Subcutaneous adipose tissue (tissue), 4 donors: Measurements from ENCODE around the gene NEK2. TPM values are rescaled to one million over a fixed set of nuclear protein-coding genes. Genes with fewer than 3 reads are reported as not detected.

Source experiments
- total RNA-seq, 4 donors: library from RNA; depleted of rRNA; stranded (reverse); fragments of >200 nt; gene quantifications; one replicate each; pipeline ENCODE4 v1.1.0, GENCODE V29; 2016
- TF ChIP-seq, protein P1 (sequence below): fragments of 450-650 bp; IDR thresholded peaks from one replicate; pipeline ENCODE4 v1.5.1; 2016; ENCODE audit warnings: low read depth, mild to moderate bottlenecking, control low read depth, antibody characterized with exemption, moderate library complexity

NEK2 gene
- total RNA-seq, 4 donors from 2014 or later: 0.68 to 1.1 TPM; not detected in 2

DNA sequence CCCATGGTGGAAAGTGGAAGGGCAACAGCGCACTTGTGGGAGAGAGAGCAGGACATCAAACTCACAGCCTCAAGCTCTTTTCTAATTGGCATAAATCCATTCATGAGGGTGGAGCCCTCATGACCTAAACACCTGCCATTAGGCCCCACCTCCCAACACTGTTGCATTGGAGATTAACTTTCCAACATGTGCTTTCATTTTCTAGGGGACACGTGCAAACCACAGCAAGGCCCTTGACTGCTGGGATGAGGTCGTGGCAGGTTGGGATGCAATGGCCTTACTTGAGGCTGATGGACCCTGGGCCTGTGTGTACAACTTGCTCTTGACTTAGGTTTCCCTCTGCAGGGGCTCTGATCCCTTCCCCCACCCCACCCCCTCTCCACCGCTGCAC lies 35.9 kb upstream of the NEK2 start:
- TF ChIP-seq, protein P1, sequence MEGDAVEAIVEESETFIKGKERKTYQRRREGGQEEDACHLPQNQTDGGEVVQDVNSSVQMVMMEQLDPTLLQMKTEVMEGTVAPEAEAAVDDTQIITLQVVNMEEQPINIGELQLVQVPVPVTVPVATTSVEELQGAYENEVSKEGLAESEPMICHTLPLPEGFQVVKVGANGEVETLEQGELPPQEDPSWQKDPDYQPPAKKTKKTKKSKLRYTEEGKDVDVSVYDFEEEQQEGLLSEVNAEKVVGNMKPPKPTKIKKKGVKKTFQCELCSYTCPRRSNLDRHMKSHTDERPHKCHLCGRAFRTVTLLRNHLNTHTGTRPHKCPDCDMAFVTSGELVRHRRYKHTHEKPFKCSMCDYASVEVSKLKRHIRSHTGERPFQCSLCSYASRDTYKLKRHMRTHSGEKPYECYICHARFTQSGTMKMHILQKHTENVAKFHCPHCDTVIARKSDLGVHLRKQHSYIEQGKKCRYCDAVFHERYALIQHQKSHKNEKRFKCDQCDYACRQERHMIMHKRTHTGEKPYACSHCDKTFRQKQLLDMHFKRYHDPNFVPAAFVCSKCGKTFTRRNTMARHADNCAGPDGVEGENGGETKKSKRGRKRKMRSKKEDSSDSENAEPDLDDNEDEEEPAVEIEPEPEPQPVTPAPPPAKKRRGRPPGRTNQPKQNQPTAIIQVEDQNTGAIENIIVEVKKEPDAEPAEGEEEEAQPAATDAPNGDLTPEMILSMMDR: no peak

DNA sequence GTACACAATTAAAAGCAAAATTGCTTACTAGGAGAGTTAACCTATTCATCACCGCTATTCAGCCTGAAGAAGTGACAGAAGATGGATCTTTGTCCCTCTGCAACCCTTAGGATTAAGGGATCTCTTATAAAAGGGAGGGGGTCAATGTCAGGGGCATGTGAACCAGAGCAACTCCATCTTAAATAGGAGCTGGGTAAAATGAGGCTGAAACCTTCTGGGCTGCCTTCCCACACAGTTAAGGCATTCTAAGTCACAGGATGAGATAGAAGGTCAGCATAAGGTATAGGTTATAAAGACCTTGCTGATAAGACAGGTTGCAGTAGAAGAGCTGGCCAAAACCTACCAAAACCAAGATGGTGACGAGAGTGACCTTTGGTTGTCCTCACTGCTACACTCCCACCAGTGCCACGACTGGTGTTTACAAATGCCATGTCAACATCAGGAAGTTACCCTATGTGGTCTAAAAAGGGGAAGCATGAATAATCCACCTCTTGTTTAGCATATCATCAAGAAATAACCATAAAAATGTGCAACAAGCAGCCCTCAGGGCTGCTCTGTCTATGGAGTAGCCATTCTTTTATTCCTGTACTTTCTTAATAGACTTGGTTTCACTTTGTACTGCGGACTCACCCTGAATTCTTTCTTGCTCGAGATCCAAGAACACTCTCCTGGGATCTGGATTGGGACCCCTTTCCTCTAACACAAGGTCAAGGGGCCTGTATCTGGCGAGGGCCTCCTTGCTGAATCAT lies 35.3 kb upstream of the NEK2 start:
- TF ChIP-seq, protein P1: no peak

DNA sequence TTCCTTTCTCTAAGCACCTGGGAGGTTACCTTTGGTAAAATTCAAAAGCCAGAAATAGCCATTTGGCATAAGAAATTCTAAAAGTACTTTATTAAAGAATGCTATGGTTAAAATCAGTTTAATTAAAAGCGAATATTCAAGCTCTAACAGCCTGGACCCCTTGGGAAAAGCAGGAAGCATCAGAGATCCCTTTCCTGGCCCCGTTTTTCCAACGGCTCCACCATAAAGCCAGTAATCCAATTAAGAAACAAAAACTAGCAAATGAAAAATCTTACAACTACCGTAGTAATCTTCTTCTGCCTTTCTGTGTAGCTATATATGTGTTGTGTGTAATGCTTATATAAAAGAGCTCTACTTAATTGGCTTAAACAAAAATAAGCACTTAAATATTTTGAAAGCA lies 33.5 kb upstream of the NEK2 start:
- TF ChIP-seq, protein P1: no peak

DNA sequence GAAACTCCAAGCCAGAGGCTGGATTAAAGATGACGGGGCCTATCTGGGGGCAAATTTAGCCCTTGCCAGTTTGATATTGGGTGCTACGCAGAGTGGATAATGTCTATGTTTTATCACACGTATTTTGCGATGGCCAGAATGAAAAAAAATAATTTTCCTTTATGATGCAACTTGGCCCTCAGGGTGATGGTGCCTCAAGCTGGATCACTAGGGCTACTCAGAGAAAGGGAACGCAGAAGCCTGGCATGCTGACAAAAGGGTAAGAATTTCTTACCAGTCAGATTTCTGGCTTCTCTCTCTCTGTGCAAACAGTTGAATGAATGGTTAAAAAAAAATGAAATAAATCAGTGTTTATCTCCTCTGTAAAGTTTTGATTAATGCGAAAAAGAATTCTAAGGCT lies 32.6 kb upstream of the NEK2 start:
- TF ChIP-seq, protein P1: no peak

DNA sequence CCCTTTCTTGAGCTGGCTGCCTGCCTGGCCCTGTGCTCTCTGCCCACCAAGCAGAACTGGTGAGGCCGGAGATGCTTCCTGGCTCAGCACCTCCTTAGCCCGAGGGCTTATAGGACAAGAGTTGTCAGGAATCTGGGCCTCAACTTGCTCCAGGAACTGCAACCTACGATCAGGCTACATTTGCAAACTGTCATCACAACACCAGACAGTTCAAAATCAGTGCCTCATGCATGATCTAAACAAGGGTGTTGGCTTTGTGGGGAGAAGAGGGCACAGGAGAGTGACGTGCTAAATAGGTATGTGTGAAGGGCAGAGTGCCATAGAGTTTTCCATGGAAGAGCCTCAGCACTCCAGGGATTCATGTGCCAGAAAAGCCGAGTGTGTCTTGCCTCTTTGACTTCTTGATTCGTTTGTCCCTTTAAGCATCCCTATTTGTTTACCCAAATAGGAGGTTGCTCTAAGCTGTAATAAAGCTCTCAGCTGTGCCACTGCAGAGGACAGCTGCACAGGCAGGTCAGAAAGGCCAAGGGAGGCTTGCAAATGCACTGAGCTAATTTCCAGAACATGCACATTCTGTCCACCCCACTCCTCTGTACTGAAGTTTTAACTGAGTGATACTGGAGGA lies 30.2 kb upstream of the NEK2 start:
- TF ChIP-seq, protein P1: no peak

DNA sequence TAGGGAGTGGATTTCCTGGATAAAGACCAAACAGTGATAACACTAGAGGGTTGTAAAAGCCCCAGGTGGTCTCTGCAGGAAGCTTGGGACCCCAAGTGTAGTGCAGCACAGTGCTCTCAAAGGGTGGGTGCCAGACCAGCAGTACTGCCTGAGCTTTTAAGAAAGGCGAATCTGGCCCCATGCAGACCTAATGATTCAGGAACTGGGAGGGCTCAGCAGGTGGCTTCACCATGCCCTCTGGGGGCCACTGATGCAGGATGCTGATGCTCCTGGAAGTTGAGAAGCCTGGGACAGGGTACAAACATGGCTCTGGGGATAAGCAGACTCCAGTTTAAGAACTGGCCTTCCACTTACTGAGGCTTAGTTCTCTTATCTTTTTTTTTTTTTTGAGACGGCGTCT lies 29.1 kb upstream of the NEK2 start:
- TF ChIP-seq, protein P1: no peak

DNA sequence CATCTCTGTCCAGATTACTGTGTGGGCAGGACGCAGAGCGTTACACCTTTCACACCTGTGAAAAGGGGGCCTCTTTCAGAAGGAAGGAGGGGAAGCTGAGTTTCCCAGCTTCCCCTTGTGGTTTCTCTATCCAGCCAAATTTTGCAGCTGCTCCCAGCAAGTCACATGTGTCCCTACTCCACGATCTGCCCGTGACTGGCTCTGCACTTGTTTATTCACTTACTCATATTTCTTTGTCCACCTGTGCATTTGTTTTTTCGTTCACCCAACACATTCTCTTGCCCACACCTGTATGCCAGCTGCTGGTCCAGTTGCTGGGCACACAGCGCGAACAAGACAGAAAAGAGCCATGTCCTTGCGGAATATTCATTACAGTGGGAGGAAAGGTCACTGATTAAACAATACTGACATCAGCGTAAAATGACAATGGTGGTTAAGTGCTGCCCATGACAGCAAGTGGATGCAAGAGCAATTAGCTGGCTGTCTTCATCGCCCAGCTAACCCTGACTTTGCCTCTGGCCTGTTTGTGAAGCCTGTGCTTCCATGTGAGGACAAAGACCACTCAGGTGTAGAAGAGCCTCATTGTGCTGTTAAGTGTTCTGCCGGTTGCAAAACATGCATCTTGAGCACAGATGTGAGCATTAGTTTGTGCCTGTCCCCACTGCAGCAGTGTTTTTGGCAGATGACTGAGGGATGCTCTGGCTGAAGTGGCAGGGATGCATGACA lies 28.6 kb upstream of the NEK2 start:
- TF ChIP-seq, protein P1: no peak
